Memory B cell (primary cell): ENCODE results near the gene CLMN.

ENCODE experiments used
- ATAC-seq: fragments of 150-1000 bp; cut with Tn5 transposase; 2 replicates; pipeline ENCODE4 v1.10.0; 2021; ENCODE audit warnings: low read depth, mild to moderate bottlenecking, moderate library complexity
- DNase-seq, 2 donors: peaks; one replicate each; pipeline ENCODE4 v3.0.0; 2022; ENCODE audit warnings: low spot score in 2 of 2
- H3K27ac Mint-ChIP-seq: one replicate; pipeline ENCODE4 v1.8.0; 2022; ENCODE audit warnings: mild to moderate bottlenecking, moderate library complexity, mixed read lengths
- H3K27me3 Mint-ChIP-seq: one replicate; pipeline ENCODE4 v1.8.0; 2022; ENCODE audit warnings: mixed read lengths
- H3K36me3 Mint-ChIP-seq: one replicate; pipeline ENCODE4 v1.8.0; 2022; ENCODE audit warnings: mild to moderate bottlenecking, mixed read lengths
- H3K4me1 Mint-ChIP-seq: one replicate; pipeline ENCODE4 v1.8.0; 2022; ENCODE audit warnings: mixed read lengths
- H3K4me3 Mint-ChIP-seq: one replicate; pipeline ENCODE4 v1.8.0; 2022; ENCODE audit warnings: mild to moderate bottlenecking, moderate library complexity, mixed read lengths
- H3K9me3 Mint-ChIP-seq: one replicate; pipeline ENCODE4 v1.8.0; 2022; ENCODE audit warnings: mixed read lengths

Gene CLMN

GRCh38 chr14:95195031-95195430 is 124.7 kb downstream of the CLMN start:
- Mint-ChIP-seq H3K27ac (no peak overlapping the region), H3K4me3 (no peak overlapping the region), H3K9me3 (no peaks in the 10 kb centered on the region), H3K36me3 (peaks cover 17% of the 10 kb centered on the region), H3K27me3 (no peaks in the 10 kb centered on the region), H3K4me1 (no peaks in the 10 kb centered on the region)
- no peak for DNase-seq
- ATAC-seq = no peak

- no peaks in the 10 kb centered on the region for H3K27me3 Mint-ChIP-seq
- no peak overlapping the region for H3K27ac Mint-ChIP-seq
- peaks cover 24% of the 10 kb centered on the region for H3K36me3 Mint-ChIP-seq
- peaks cover 2% of the 10 kb centered on the region for H3K9me3 Mint-ChIP-seq
- ATAC-seq (no peak), DNase-seq (no peak)
- no peaks in the 10 kb centered on the region for H3K4me1 Mint-ChIP-seq
- H3K4me3 Mint-ChIP-seq = no peak overlapping the region
Measured at GRCh38 chr14:95193081-95193480, 126.6 kb downstream of the CLMN start.

DNA sequence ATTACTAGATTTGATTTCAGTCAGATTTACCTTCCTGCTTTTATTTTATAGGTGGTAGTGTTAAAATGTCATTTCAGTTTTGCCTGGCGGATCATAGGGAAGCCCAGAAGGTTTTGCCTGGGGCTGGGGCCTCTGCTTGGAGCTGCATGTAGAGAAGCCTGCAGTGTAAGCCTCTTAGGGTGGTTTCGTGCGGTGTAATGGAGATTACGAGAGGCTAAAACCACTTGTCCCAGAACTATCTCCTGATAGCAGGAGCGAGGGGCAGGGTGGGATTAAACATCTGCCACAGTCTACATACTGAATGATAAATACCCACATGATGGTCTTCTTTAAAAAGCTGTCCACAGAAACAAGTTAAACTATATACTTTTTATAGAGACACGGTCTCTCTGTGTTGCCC is 127.4 kb downstream of the CLMN start:
- no peak overlapping the region for H3K4me3 Mint-ChIP-seq
- DNase-seq = no peak
- peaks cover 29% of the 10 kb centered on the region for H3K36me3 Mint-ChIP-seq
- no peaks in the 10 kb centered on the region for H3K4me1 Mint-ChIP-seq
- H3K27ac Mint-ChIP-seq = no peak overlapping the region
- peaks cover 4% of the 10 kb centered on the region for H3K9me3 Mint-ChIP-seq
- H3K27me3 Mint-ChIP-seq = peaks cover 1% of the 10 kb centered on the region
- ATAC-seq = no peak

DNA sequence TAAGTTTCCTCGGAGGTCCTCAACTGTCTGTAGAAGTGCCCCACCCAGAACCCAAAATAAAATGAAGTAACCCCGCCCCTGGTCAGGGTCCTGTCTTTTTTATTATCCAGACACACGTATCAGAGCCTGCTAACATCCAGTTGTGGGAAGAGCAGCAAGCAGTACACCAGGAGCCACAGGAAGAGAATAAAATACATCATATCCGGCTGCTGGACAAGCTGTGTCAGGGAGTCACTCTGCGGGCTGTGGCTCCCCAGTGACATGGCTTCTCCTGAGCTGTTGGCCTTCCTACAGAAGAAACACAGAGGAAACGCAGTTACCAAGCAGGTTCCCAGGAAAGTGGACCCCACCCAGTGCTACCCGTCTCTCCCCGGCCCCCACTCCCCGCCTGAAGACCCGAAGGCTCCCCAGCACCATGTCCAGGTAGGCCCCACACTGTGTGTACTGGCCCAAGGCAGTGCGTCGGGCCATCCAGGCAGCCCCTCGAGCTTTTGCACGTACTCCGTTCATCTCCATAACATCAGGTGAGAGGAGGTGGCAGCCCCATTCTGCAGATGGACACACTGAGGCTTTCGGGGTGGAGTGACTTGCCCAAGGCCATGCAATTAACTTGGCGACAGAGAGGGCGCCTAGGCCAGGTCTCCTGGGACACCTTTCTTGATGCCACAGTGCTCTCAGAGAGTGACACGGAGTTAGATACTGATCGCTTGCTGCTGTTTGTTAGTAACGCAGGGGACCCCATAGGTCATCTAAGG is 128.1 kb downstream of the CLMN start:
- peaks cover 4% of the 10 kb centered on the region for H3K9me3 Mint-ChIP-seq
- peaks cover 33% of the 10 kb centered on the region for H3K36me3 Mint-ChIP-seq
- no peak for ATAC-seq

DNA sequence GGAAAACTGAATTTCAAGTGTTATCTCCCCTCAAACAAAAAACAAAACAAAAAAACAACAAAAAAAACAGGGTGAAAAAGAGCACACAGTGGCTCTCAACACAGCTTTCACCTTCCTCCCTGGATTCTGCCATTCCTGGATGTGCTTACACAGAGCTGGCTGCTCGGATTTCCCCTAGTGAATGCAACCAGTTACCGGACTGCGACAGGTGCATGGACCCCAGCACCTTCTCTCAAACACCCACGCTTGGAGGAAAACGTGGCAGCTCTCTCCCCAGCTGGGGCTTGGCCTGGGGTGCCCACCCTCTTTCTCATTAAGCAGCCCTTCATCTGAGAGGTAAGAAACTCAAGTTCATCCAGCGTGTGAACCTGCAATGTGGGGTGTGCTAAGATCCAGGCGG is 128.9 kb downstream of the CLMN start:
- DNase-seq (no peak), ATAC-seq (no peak)
- Mint-ChIP-seq H3K27ac (no peak overlapping the region), H3K4me3 (no peak overlapping the region), H3K4me1 (peaks cover under 1% of the 10 kb centered on the region), H3K27me3 (peaks cover 7% of the 10 kb centered on the region), H3K36me3 (peaks cover 33% of the 10 kb centered on the region), H3K9me3 (peaks cover 4% of the 10 kb centered on the region)

More for the DNA sequence above, 128.1 kb downstream of the CLMN start:
- no peak for DNase-seq
- Mint-ChIP-seq H3K27me3 (peaks cover 7% of the 10 kb centered on the region), H3K4me3 (no peak overlapping the region), H3K27ac (no peak overlapping the region), H3K4me1 (no peaks in the 10 kb centered on the region)

DNA sequence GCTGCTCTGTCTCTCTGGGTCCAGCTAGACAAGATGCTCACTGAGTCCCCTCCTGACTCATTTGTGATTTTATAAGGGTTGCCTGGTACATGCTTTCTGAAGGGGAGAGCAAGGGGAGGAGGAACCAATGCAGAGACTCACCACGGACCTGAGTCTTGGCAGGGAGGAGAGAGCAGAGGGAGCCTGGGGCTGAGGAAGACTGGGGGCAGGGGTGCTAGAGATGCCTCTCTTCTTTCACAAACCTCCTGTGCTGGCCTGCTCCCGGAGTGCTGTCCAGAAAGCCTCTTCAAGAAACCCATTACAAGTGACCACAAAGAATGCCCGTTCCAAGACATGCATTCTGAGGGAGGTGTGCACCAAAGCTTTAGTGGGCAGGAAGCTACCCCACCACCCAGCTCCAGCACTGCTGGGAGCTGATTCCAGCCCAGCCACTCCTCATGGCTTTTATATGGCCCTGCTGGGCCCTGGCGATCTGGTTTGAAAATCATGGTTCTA is 129.3 kb downstream of the CLMN start:
- no peak overlapping the region for H3K4me3 Mint-ChIP-seq
- DNase-seq (no peak), ATAC-seq (no peak)
- H3K9me3 Mint-ChIP-seq = peaks cover 4% of the 10 kb centered on the region
- peaks cover 7% of the 10 kb centered on the region for H3K27me3 Mint-ChIP-seq
- peak overlapping the region; percentile 25 for H3K27ac Mint-ChIP-seq
- peaks cover 33% of the 10 kb centered on the region for H3K36me3 Mint-ChIP-seq
- H3K4me1 Mint-ChIP-seq = peaks cover 5% of the 10 kb centered on the region

DNA sequence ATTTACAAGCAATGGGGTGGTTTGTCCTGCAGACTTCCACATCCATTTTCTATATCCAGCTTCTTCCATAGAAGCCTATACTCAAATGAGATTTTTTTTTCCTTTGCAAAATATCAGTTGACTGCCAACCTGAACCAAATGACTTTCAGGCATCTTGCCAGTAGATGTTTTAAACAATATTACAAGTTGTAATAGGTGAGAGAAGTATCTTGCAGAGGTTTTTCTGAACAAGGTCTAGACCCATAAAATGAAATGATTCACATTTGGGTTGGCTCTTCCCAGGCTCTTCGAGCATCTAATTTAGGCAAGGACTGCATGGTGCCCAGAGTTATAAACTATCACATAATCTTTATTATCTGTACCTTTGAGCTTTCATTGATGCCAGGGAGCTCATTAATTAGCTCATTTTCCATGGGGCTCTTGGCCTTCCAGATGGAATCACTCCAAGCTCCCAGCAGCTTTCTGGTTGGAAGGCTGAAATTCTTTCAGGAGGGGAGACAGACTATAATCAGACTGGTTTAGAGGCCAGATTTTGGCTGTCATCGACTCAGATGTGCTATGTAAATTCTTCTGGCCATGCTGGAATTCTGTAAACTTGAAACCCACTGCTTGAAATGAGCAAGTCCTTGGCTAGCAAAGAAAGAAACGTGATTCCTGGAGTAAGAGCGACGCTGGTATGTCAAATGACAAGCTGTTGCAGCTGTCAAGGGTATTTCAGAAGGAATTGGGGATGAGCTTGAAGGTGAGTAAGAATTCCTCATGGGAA is 130.2 kb downstream of the CLMN start:
- DNase-seq (no peak), ATAC-seq (no peak)
- Mint-ChIP-seq H3K4me3 (no peak overlapping the region), H3K4me1 (peaks cover 7% of the 10 kb centered on the region), H3K36me3 (peaks cover 30% of the 10 kb centered on the region), H3K9me3 (peaks cover 4% of the 10 kb centered on the region), H3K27me3 (peaks cover 9% of the 10 kb centered on the region), H3K27ac (no peak overlapping the region)

DNA sequence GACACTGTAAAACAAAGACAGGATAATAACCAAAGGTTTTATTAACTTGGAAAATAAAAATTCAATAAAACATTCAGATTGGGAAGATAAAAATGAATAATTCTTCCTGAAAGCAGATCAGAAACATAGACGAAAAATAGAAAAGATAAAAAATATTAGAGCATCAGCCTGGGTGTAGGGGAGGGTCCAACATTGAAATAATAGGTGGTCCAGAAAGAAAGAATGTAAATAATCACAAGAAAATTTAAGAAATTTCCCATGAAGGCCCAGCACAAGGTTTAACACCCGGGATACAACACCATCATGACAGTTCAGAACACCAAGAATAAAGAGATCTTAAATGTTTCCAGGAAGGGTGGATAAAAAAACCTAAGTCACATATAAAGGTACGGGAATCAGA is 131.3 kb downstream of the CLMN start:
- peaks cover 11% of the 10 kb centered on the region for H3K27me3 Mint-ChIP-seq

DNA sequence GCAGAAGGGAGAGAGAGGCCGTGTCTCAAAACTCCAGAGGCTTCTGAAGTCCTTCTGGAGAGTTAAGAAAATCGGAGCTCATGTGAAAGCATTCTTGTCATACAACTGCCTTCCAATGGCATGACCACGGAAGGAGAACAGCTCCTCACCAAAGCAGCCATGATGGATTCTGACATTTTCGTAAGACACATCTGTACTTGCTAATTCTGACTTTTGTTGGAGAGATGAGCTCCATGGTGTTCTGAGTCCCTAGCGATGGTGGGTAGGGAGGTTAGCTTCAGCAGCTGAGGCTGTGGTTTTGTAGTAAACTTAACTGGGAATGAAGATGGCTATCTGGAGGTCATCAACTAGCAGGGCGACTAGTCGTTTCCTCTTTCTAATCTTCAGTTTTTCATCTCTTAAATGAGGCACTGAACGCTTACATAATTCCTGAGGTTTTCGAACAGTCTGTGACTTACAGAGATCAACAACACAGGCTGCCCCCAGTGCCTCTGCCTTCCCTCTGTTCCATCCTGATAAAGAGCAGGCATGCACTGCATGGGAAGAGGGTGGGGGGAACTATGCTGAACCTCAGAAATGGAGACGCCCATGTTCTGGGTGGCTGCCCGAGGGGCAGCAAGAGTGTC is 133.8 kb downstream of the CLMN start:
- Mint-ChIP-seq H3K27me3 (peaks cover 13% of the 10 kb centered on the region), H3K4me1 (peaks cover 7% of the 10 kb centered on the region), H3K36me3 (peaks cover 33% of the 10 kb centered on the region), H3K27ac (no peak overlapping the region), H3K4me3 (no peak overlapping the region), H3K9me3 (peaks cover 4% of the 10 kb centered on the region)
- DNase-seq (no peak), ATAC-seq (no peak)

More for the DNA sequence above, 131.3 kb downstream of the CLMN start:
- DNase-seq = no peak
- Mint-ChIP-seq H3K36me3 (peaks cover 29% of the 10 kb centered on the region), H3K9me3 (peaks cover 4% of the 10 kb centered on the region), H3K27ac (no peak overlapping the region), H3K4me3 (no peak overlapping the region), H3K4me1 (peaks cover 7% of the 10 kb centered on the region)
- ATAC-seq = no peak

- peaks cover 33% of the 10 kb centered on the region for H3K36me3 Mint-ChIP-seq
- ATAC-seq (no peak), DNase-seq (no peak)
- no peak overlapping the region for H3K27ac Mint-ChIP-seq
- H3K9me3 Mint-ChIP-seq = peaks cover 4% of the 10 kb centered on the region
- H3K4me1 Mint-ChIP-seq = peaks cover 7% of the 10 kb centered on the region
- no peak overlapping the region for H3K4me3 Mint-ChIP-seq
- H3K27me3 Mint-ChIP-seq = peaks cover 13% of the 10 kb centered on the region
Measured at GRCh38 chr14:95185033-95185766, 134.5 kb downstream of the CLMN start.

DNA sequence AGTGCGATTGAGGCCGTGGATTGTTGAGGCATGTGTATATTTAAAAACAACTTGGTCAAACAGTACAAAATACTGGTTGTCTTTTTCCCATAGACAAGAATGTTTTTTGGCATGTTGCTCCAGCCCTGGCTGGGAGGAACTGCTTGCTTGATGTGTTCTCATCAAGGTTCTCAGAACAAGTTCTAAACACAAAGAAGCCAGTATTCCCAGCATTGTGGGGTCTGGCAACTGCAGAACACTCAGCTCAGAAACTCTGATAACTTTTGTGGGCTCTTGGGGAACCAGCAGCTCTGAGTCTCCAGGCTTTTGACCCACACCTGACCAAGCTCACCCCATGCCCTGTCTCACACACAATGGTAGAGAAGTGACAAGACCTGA is 135.3 kb downstream of the CLMN start:
- Mint-ChIP-seq H3K9me3 (peaks cover 4% of the 10 kb centered on the region), H3K27ac (no peak overlapping the region), H3K36me3 (peaks cover 28% of the 10 kb centered on the region), H3K4me1 (peaks cover 7% of the 10 kb centered on the region), H3K4me3 (no peak overlapping the region), H3K27me3 (peaks cover 13% of the 10 kb centered on the region)
- DNase-seq = no peak
- no peak for ATAC-seq

DNA sequence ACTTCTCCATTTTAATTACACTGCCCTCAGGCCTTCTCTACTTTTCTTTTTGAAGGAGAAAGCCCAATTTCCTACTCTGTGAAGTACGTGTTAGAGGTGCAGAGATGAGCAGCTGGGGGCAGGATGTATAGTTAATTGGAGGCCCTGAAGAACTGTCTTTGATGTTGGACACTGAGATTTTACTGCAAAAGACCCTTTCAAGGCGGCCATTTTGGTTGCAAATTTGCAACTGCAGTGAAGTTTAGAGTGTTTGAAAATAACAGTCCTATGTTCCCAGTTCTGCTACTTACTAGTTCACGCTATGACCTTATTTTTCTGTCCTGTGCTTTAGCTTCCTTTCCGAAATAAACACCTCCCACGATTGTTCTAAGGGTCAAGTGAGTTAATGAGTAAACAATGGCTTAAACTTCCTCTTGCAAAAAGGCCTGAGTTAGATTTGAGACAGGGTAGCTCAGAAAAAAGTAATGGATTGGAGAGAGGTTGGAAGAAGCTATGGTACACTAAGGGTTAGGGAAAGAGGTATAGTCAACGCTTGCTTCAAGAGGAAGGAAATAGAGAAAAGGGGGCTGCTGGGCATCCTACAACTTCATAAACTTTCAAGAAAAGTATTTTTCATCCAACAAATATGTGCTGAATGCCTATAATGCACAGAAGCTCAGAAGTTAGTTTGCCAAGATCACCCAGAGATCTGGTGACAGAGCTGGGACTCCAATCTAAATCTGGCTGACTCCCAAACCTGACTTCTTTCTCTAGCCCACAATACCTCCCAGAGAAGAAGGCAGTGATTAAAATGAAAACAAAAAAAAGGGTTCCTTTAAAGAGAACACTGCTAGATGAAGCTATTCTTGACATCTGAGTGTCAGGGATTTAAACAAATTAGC is 135.9 kb downstream of the CLMN start:
- Mint-ChIP-seq H3K4me3 (no peak overlapping the region), H3K27me3 (peaks cover 13% of the 10 kb centered on the region), H3K4me1 (peaks cover 7% of the 10 kb centered on the region), H3K36me3 (peaks cover 29% of the 10 kb centered on the region), H3K9me3 (peaks cover 4% of the 10 kb centered on the region), H3K27ac (no peak overlapping the region)
- DNase-seq (no peak), ATAC-seq (no peak)

DNA sequence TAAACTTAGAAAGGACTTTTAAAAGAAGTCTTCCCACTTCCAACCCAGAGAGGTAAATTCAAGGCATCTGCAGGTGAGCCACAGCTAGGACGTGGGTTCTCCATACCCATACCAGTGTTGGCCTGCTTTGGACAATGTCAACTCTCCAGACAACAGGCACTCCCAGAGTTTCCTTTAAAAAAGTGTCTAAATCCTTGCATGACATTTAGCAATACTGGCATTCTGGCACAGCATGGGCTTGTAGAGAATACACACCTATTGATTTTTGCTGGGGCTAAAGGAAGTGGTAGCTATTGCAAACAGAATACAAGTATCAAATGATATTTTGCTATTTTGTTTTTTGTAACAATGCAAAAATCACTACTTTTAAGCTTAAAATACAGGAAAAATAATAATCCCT is 136.6 kb downstream of the CLMN start:
- Mint-ChIP-seq H3K4me1 (peaks cover 7% of the 10 kb centered on the region), H3K9me3 (peaks cover 1% of the 10 kb centered on the region), H3K36me3 (peaks cover 23% of the 10 kb centered on the region), H3K27me3 (peaks cover 13% of the 10 kb centered on the region), H3K27ac (no peak overlapping the region), H3K4me3 (no peak overlapping the region)
- DNase-seq = no peak
- no peak for ATAC-seq
